Measurements from ENCODE around the gene SLC25A26.

SLC25A26 gene

GRCh38 chr3:66227915-66228314 lies 7.1 kb downstream of the SLC25A26 start:
- DNase-seq = no peak

- no peak for DNase-seq
These were observed 7.9 kb downstream of the SLC25A26 start for GRCh38 chr3:66228707-66229106.

- DNase-seq = no peak
These were observed 9.1 kb downstream of the SLC25A26 start for GRCh38 chr3:66229931-66230330.

- no peak for DNase-seq
These were observed 12.2 kb downstream of the SLC25A26 start for GRCh38 chr3:66233033-66233432.

GRCh38 chr3:66236281-66236680 lies 15.5 kb downstream of the SLC25A26 start:
- DNase-seq = peak; percentile 3

- no peak for DNase-seq
These were observed 16.8 kb downstream of the SLC25A26 start for GRCh38 chr3:66237552-66237951.

- DNase-seq = no peak
These were observed 18.8 kb downstream of the SLC25A26 start for GRCh38 chr3:66239513-66240123.

- no peak for DNase-seq
These were observed 20.7 kb downstream of the SLC25A26 start for GRCh38 chr3:66241466-66241865.

- DNase-seq = no peak
These were observed 22.1 kb downstream of the SLC25A26 start for GRCh38 chr3:66242788-66243464.

GRCh38 chr3:66248641-66249040 lies 27.8 kb downstream of the SLC25A26 start:
- DNase-seq = no peak

GRCh38 chr3:66253790-66254620 lies 33.2 kb downstream of the SLC25A26 start:
- peak; percentile 12 for DNase-seq

GRCh38 chr3:66255865-66256264 lies 35.1 kb downstream of the SLC25A26 start:
- DNase-seq = no peak

GRCh38 chr3:66256806-66257205 lies 36.0 kb downstream of the SLC25A26 start:
- no peak for DNase-seq

GRCh38 chr3:66259566-66260255 lies 38.9 kb downstream of the SLC25A26 start:
- no peak for DNase-seq

- no peak for DNase-seq
These were observed 39.6 kb downstream of the SLC25A26 start for GRCh38 chr3:66260431-66260830.

- no peak for DNase-seq
These were observed 40.6 kb downstream of the SLC25A26 start for GRCh38 chr3:66261355-66261754.

- DNase-seq = no peak
These were observed 44.8 kb downstream of the SLC25A26 start for GRCh38 chr3:66265649-66266048.

GRCh38 chr3:66266551-66266950 lies 45.8 kb downstream of the SLC25A26 start:
- DNase-seq = no peak

- no peak for DNase-seq
These were observed 46.2 kb downstream of the SLC25A26 start for GRCh38 chr3:66267031-66267430.

- no peak for DNase-seq
These were observed 47.1 kb downstream of the SLC25A26 start for GRCh38 chr3:66267906-66268305.

- DNase-seq = no peak
These were observed 48.1 kb downstream of the SLC25A26 start for GRCh38 chr3:66268864-66269263.

GRCh38 chr3:66269411-66269810 lies 48.6 kb downstream of the SLC25A26 start:
- DNase-seq = no peak

GRCh38 chr3:66270288-66270687 lies 49.5 kb downstream of the SLC25A26 start:
- no peak for DNase-seq

All from DMS53 (cell line).